Measurements from ENCODE around the gene SMG7.
A peak's percentile ranks its signal among the peaks of the same experiment; 100 is the strongest.
"Not testable (repeated sequence)": the region's sequence is repeated elsewhere in the genome, so short reads cannot be mapped to it uniquely, and the experiment has no call there.

SMG7 gene

GRCh38 chr1:183472488-183473216 is at the start of gene SMG7:
TSS of gene SMG7 (plus strand) at chr1:183472499. CDS start at chr1:183472621, 122 bp downstream.
- DNase-seq = no peak

GRCh38 chr1:183423541-183423940 is 48.8 kb upstream of the SMG7 start:
- no peak for DNase-seq

GRCh38 chr1:183424691-183425090 is 47.6 kb upstream of the SMG7 start:
- DNase-seq = no peak

- DNase-seq = not testable (repeated sequence)
Measured at GRCh38 chr1:183427591-183427990, 44.7 kb upstream of the SMG7 start.

- no peak for DNase-seq
Measured at GRCh38 chr1:183431840-183432547, 40.3 kb upstream of the SMG7 start.

- DNase-seq = no peak
Measured at GRCh38 chr1:183432548-183432875, 39.8 kb upstream of the SMG7 start.

- no peak for DNase-seq
Measured at GRCh38 chr1:183433703-183434102, 38.6 kb upstream of the SMG7 start.

GRCh38 chr1:183435497-183435896 is 36.8 kb upstream of the SMG7 start:
- no peak for DNase-seq

- no peak for DNase-seq
Measured at GRCh38 chr1:183438060-183438459, 34.2 kb upstream of the SMG7 start.

- no peak for DNase-seq
Measured at GRCh38 chr1:183443011-183443410, 29.3 kb upstream of the SMG7 start.

- no peak for DNase-seq
Measured at GRCh38 chr1:183443466-183443865, 28.8 kb upstream of the SMG7 start.

- DNase-seq = no peak
Measured at GRCh38 chr1:183444243-183444642, 28.1 kb upstream of the SMG7 start.

- DNase-seq = no peak
Measured at GRCh38 chr1:183449223-183449770, 23.0 kb upstream of the SMG7 start.

- no peak for DNase-seq
Measured at GRCh38 chr1:183450093-183450492, 22.2 kb upstream of the SMG7 start.

- no peak for DNase-seq
Measured at GRCh38 chr1:183454377-183454776, 17.9 kb upstream of the SMG7 start.

GRCh38 chr1:183456826-183457225 is 15.5 kb upstream of the SMG7 start:
- DNase-seq = no peak

- no peak for DNase-seq
Measured at GRCh38 chr1:183457449-183457848, 14.8 kb upstream of the SMG7 start.

GRCh38 chr1:183460596-183460995 is 11.7 kb upstream of the SMG7 start:
- no peak for DNase-seq

GRCh38 chr1:183461350-183461749 is 10.9 kb upstream of the SMG7 start:
- DNase-seq = no peak

- no peak for DNase-seq
Measured at GRCh38 chr1:183463566-183463965, 8.7 kb upstream of the SMG7 start.

GRCh38 chr1:183466781-183467180 is 5.5 kb upstream of the SMG7 start:
- DNase-seq = no peak

GRCh38 chr1:183467687-183468086 is 4.6 kb upstream of the SMG7 start:
- DNase-seq = no peak

GRCh38 chr1:183470147-183470960 is 1.9 kb upstream of the SMG7 start:
- peak; percentile 70 for DNase-seq
